22Rv1 (cell line): ENCODE data around the gene TRIM36.
A peak's percentile ranks its signal among the peaks of the same experiment; 100 is the strongest.

ENCODE experiments used
- H3K27ac ChIP-seq: fragments of 450-650 bp; 2 replicates; pipeline ENCODE4 v1.5.1; 2017
- CTCF ChIP-seq: fragments of 450-650 bp; IDR thresholded peaks from 2 replicates; pipeline ENCODE4 v1.5.1; 2017; ENCODE audit warnings: mild to moderate bottlenecking
- ZFX ChIP-seq: fragments of 450-650 bp; IDR thresholded peaks from 2 replicates; pipeline ENCODE4 v1.6.1; 2017; ENCODE audit warnings: antibody characterized with exemption, borderline replicate concordance

TRIM36 gene

GRCh38 chr5:115181757-115182156 lies 12.0 kb upstream of the TRIM36 start:
- TF ChIP-seq CTCF, result no peak
- TF ChIP-seq ZFX, result no peak
- H3K27ac ChIP-seq, result peak overlapping the region; percentile 99

- H3K27ac ChIP-seq, result peak overlapping the region; percentile 99
These were observed 10.5 kb upstream of the TRIM36 start for GRCh38 chr5:115180165-115180709.

GRCh38 chr5:115179394-115180164 lies 9.9 kb upstream of the TRIM36 start:
- TF ChIP-seq CTCF, result peak; percentile 4; the same call in 1 of the 2 replicates
- no peak for TF ChIP-seq ZFX
- H3K27ac ChIP-seq, result peak overlapping the region; percentile 99

More at GRCh38 chr5:115180165-115180709, 10.5 kb upstream of the TRIM36 start:
- no peak for TF ChIP-seq ZFX
- no peak for TF ChIP-seq CTCF

- TF ChIP-seq CTCF (peak; percentile 18), ZFX (no peak)
- peak overlapping the region; percentile 99 for H3K27ac ChIP-seq
These were observed 9.3 kb upstream of the TRIM36 start for GRCh38 chr5:115179030-115179393.

- TF ChIP-seq CTCF (no peak), ZFX (no peak)
- peak overlapping the region; percentile 99 for H3K27ac ChIP-seq
These were observed 1.3 kb upstream of the TRIM36 start for GRCh38 chr5:115170929-115171510.

- peak overlapping the region; percentile 99 for H3K27ac ChIP-seq
- TF ChIP-seq ZFX, result no peak
- TF ChIP-seq CTCF, result no peak
These were observed 623 bp upstream of the TRIM36 start for GRCh38 chr5:115170134-115170928.
